GM12878 (cell line): ENCODE results near the gene DDRGK1. TPM values are rescaled to one million over a fixed set of nuclear protein-coding genes. Genes with fewer than 3 reads are reported as not detected.

ENCODE experiments used
- ATAC-seq: fragments of 200-7000 bp; cut with Tn5 transposase; 3 replicates; pipeline ENCODE4 v1.9.1; 2020; ENCODE audit warnings: mild to moderate bottlenecking, moderate library complexity
- BruUV-seq: library from RNA; stranded (reverse); fragments of 400-500 nt; replicated peaks from 2 replicates; lab custom pipeline; 2021; lab: Mats Ljungman, UMichigan
- CTCF ChIA-PET: fragments of 300-600 bp; sonication (Branson Sonifier 250); formaldehyde crosslinking; extraction: SDS; loops from one replicate; lab custom pipeline; 2021; ENCODE audit warnings: inconsistent platforms; lab: Yijun Ruan, JAX
- POLR2A ChIA-PET: fragments of 350-600 bp; formaldehyde crosslinking; extraction: SDS; loops from one replicate; lab custom pipeline; 2021; ENCODE audit warnings: inconsistent platforms; lab: Charles Lee
- RAD21 ChIA-PET: fragments of 300-600 bp; sonication (Branson Sonifier 250); formaldehyde crosslinking; loops from one replicate; lab custom pipeline; 2023; ENCODE audit warnings: antibody characterized with exemption; ENCODE audit not compliant: unreplicated experiment; lab: Charles Lee
- SMC1A ChIA-PET: fragments of 300-600 bp; sonication (Branson Sonifier 250); formaldehyde crosslinking; loops from one replicate; lab custom pipeline; 2023; ENCODE audit not compliant: unreplicated experiment, uncharacterized antibody; lab: Charles Lee
- DNase-seq: peaks from one replicate; pipeline ENCODE4 v3.0.0-alpha.2; 2011; ENCODE audit warnings: low read depth, low spot score
- FAIRE-seq: peaks from 3 replicates; lab custom pipeline; 2011; peaks lifted over from hg19 to GRCh38; lab: Jason Lieb, UNC
- H2AFZ ChIP-seq: 2 replicates; pipeline ENCODE4 v1.6.0; 2011; ENCODE audit warnings: low read depth, low read length, control low read depth; ENCODE audit not compliant: control insufficient read depth
- H3K27ac ChIP-seq: 2 replicates; pipeline ENCODE4 v1.5.1; 2011; ENCODE audit warnings: control low read depth; ENCODE audit not compliant: control insufficient read depth, insufficient read depth
- H3K27me3 ChIP-seq, 2 experiments: replicated peaks in 1 of 2; 2 replicates each; pipeline versions ENCODE4 v1.6.0 to v1.6.1; 2011; ENCODE audit warnings: low read length in 1 of 2; ENCODE audit not compliant: control insufficient read depth in 2 of 2, insufficient read depth in 2 of 2
- H3K36me3 ChIP-seq, 2 experiments: 2 replicates each; pipeline ENCODE4 v1.5.1; 2011; ENCODE audit warnings: low read length in 1 of 2; ENCODE audit not compliant: control insufficient read depth in 2 of 2, insufficient read depth in 2 of 2
- H3K4me1 ChIP-seq: 2 replicates; pipeline ENCODE4 v1.6.1; 2011; ENCODE audit warnings: mild to moderate bottlenecking, low read length, moderate library complexity, mixed read lengths; ENCODE audit not compliant: control insufficient read depth, insufficient read depth
- H3K4me2 ChIP-seq: 2 replicates; pipeline ENCODE4 v1.6.0; 2011; ENCODE audit warnings: control low read depth; ENCODE audit not compliant: control insufficient read depth, insufficient read depth
- H3K4me3 ChIP-seq: fragments of 200-600 bp; sonication (generic); 2 replicates; pipeline ENCODE4 v1.5.1; 2016
- H3K79me2 ChIP-seq: 2 replicates; pipeline ENCODE4 v1.6.0; 2011; ENCODE audit warnings: low read length; ENCODE audit not compliant: control insufficient read depth, insufficient read depth
- H3K9ac ChIP-seq: 2 replicates; pipeline ENCODE4 v1.8.0; 2011; ENCODE audit warnings: low read length, control low read depth, mixed read lengths; ENCODE audit not compliant: control insufficient read depth, insufficient read depth
- H3K9me3 ChIP-seq: replicated peaks from 3 replicates; pipeline ENCODE4 v1.5.1; 2011; ENCODE audit warnings: mild to moderate bottlenecking, low read length; ENCODE audit not compliant: control insufficient read depth, insufficient read depth
- H4K20me1 ChIP-seq: 2 replicates; pipeline ENCODE4 v1.6.0; 2011; ENCODE audit not compliant: control insufficient read depth, insufficient read depth
- BACH1 ChIP-seq: fragments of 450-650 bp; IDR thresholded peaks from 2 replicates; pipeline ENCODE4 v1.6.1; 2017; ENCODE audit warnings: mild to moderate bottlenecking, borderline replicate concordance
- ZNF592 ChIP-seq: fragments of 450-650 bp; IDR thresholded peaks from 2 replicates; pipeline ENCODE4 v1.6.1; 2017; ENCODE audit warnings: mild to moderate bottlenecking, moderate library complexity
- WGBS: methylation state at CpG from one replicate; pipeline ENCODE4 v1.1.6; 2016; ENCODE audit warnings: low lambda C conversion rate; ENCODE audit not compliant: insufficient replicate concordance, insufficient coverage; ENCODE audit errors: missing lambda C conversion rate; 5-methylcytosine and 5-hydroxymethylcytosine counted together
- in situ Hi-C: fragments of 300-500 bp; cut with MboI; formaldehyde crosslinking; loops from 9 replicates; pipeline ENCODE4 v1.14.3; 2018; ENCODE audit warnings: mixed read lengths
- intact Hi-C: fragments of 100-400 bp; cut with micrococcal nuclease; formaldehyde crosslinking; loops from one replicate; pipeline ENCODE4 v1.14.2; 2022; ENCODE audit not compliant: unreplicated experiment
- polyA plus RNA-seq, 11 experiments: library from polyadenylated mRNA; depleted of rRNA in 4 of 11; unstranded in 6 of 11; stranded (reverse) in 5 of 11; fragments of >200 nt; fragmentation: Nextera tagmentation in 4 of 11; fragmentation: Illumina TruSeq in 1 of 11; extraction: Ambion mirVana in 4 of 11; extraction: Trizol in 1 of 11; gene quantifications; 1 replicate in 1 of 11; 2 replicates in 10 of 11; pipeline versions ENCODE4 v1.2.1 to v1.2.3, GENCODE V29; 2011 to 2016; ENCODE audit warnings: inconsistent platforms in 2 of 11, missing spikeins in 2 of 11, low read depth in 1 of 11
- total RNA-seq, 4 experiments: library from RNA; depleted of rRNA in 3 of 4; stranded (reverse); fragments of >200 nt in 3 of 4; fragmentation: Illumina TruSeq in 1 of 4; extraction: Trizol in 1 of 4; gene quantifications; 2 replicates each; pipeline versions ENCODE4 v1.2.1 to v1.2.3, GENCODE V29; 2013 to 2021

The DDRGK1 gene
- total and polyA plus RNA-seq, 10 of the 15 experiments (the other 5 are each of a cell fraction or from before 2014, with no cell fraction given), result 4.0 to 55.2 (median 39.7) TPM

GRCh38 chr20:3158968-3159431, 45.5 kb downstream of the DDRGK1 start:
- no peak for FAIRE-seq
- H3K9me3 ChIP-seq, result no peaks in the 10 kb centered on the region
- no peaks in the 10 kb centered on the region for H3K27me3 ChIP-seq
- ChIA-PET SMC1A (no interaction called here), CTCF (interaction anchor here (1.5 kb wide), 1 partner anchor 105 kb away, joined by 3 read pairs; no protein-coding TSS in a partner anchor), RAD21 (no interaction called here), POLR2A (interaction anchor here (0.6 kb wide), 1 partner anchor 510 kb away, joined by 4 read pairs; no protein-coding TSS in a partner anchor)
- H3K4me2 ChIP-seq, result peak overlapping the region; percentile 91
- peak overlapping the region; percentile 96 for H3K27ac ChIP-seq
- TF ChIP-seq BACH1 (peak; percentile 74; the same call in 1 of the 2 replicates), ZNF592 (no peak)
- intact Hi-C loops (no loop called here), in situ Hi-C loops (no loop called here)
- H3K36me3 ChIP-seq, result no peaks in the 10 kb centered on the region
- DNase-seq, result no peak
- H3K79me2 ChIP-seq, result peaks cover 57% of the 10 kb centered on the region
- H3K4me3 ChIP-seq, result peak overlapping the region; percentile 84
- H2AFZ ChIP-seq, result no peak overlapping the region
- ATAC-seq, result peak; percentile 18
- H3K4me1 ChIP-seq, result peaks cover 15% of the 10 kb centered on the region
- no TSS peak for BruUV-seq
- 0 out of 2 replicates have a peak, but pooled peaks cover 4% of the 10 kb centered on the region for H4K20me1 ChIP-seq
- 14% methylated on average over 10 of the region's 10 CpGs for WGBS
- peak overlapping the region; percentile 90 for H3K9ac ChIP-seq
